ENCODE results near the gene KRTAP27-1.

KRTAP27-1 gene, protein sequence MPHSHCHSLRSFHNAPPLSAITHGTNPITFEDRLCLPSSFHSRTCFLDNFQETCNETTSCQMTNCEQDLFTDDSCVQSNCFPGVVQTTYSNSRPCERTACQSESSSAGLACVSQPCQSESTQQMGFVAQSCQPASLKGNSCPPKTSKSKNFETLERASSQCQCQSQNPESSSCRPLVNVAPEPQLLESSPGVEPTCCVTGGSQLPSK

DNA sequence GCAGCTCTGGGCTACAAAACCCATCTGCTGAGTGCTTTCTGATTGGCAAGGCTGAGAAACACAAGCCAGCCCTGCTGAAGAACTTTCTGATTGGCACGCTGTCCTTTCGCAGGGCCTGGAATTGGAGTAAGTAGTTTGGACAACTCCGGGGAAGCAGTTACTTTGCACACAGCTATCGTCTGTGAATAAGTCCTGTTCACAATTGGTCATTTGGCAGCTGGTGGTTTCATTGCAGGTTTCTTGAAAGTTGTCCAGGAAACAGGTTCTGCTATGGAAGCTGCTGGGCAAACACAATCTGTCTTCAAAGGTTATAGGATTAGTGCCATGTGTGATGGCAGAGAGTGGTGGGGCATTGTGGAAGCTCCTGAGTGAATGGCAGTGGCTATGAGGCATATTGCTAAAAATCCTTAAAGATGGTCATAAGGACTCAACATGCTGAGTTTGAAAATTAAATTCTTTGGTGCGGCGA is at the start of gene KRTAP27-1:
KRTAP27-1 (minus strand) TSS at position 419 of the 469 bp plus-strand sequence; CDS start at position 393, 26 bp downstream.
- no peak for FAIRE-seq

DNA sequence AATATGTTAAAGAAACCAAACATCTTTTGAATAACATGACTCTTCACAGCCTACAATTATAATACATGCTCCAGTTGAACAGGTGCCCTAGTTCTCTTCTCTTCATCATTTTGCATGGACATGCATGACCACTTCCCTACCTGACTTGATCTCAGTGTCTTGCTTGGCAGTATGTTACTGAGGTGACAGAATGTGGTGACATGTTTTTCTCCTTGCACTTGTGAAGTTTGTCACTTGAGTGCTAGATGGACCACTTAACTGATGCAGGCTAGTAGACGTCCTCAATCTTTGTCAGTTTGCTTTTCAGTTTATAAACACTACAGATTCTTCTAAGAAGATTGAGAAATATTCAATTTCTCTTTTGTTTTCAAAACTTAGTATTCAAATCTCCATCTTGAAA is 44.7 kb upstream of the KRTAP27-1 start:
- no peak for FAIRE-seq

DNA sequence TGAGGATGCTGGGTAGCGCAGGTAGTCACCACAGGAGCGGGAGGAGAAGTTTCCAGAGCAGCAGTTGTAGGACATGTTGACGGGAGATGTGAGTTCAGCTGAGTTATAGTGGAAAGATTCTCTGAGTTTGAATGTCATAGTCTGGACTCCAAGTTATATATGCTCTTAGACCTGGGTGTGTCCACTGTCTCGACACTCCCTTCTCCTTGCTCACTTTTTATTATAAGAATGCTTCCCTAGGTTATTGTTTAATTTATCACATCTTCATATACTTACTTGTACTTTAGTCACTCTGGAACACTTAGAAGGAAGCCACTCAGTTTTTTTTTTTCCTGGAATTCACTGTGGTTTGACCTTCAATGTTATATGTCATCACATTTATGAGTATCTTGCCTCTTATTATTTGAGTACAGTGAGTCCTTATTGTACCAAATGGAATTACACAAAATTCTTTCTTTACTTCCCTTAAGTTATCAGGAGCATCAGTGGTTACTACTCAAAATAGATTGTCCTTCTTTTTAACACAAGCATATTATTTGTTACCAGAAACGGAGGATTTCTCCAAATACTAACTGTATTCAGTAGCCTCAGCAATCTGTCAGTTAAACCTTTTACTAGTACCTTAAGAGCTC is 34.8 kb upstream of the KRTAP27-1 start, which contains the start of gene KRTAP13-2:
KRTAP13-2 (minus strand) TSS at position 133 of the 632 bp plus-strand sequence; CDS start at position 75, 58 bp downstream.
- FAIRE-seq: no peak

DNA sequence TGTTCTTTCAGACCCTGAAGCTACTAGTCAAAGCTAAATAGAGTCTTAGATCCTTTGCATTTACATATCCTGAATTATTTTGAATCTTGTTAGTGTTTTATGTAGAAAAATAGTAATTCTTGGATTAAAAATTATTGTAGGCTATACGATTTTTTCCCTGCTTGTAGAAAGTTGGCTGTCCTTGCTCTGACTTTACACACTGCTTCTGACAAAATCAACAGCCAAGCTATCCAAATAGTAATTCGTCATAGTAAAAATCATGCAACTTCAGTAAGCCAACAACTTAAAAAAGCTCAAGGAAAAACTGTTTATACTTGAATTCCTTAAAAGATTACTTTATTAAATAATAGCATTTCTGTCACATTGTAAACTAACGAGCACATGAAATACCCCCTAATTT is 18.4 kb upstream of the KRTAP27-1 start:
- no peak for FAIRE-seq

DNA sequence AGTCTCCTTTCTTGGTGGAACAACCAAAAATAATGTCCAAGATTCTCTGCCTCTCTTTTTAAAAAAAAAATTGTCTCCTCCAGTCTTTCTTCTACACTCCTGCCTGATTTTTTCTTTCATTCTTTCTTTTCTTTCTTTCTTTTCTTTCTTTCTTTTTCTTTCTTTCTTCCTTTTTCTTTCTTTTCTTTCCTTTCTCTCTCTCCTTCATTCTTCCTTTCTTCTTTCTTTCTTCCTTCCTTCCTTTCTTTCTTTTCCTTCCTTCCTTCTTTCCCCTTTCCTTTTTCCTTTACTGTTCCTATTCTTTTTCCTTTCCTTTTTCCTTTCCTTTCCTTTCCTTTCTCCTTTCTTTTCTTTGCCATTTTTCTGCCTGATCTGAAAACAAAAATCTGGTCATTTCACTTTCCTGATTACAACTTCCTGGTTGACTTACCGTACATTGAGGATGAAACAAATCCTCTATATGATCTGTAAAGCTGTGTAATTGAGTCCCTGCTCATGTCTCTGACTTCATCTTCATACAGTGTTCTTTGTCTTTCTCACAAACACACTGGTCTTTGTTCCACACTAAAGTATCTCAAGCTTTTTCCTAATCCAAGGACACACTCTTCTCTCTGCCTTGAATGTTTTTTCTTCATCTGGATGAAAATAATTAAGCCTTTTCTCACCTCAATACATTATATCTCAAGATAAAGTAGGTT is 17.0 kb upstream of the KRTAP27-1 start:
- FAIRE-seq: no peak

DNA sequence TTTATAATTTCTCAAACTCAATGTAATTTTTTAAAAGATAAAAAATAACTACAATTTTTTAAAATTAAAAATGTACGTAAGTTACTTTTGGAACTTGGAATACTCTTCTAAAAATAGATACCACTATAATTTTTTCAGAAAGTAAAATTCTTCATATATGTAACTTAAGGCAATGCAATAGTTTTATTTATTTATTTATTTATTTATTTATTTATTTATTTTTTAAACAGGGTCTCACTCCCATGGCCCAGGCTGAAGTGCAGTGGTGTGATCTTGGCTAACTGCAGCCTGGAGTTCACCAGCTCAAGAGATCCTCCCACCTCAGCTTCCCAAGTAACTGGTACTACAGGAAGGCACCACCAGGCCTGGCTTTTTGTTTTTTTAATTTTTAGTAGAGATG is 14.0 kb upstream of the KRTAP27-1 start:
- FAIRE-seq: no peak

DNA sequence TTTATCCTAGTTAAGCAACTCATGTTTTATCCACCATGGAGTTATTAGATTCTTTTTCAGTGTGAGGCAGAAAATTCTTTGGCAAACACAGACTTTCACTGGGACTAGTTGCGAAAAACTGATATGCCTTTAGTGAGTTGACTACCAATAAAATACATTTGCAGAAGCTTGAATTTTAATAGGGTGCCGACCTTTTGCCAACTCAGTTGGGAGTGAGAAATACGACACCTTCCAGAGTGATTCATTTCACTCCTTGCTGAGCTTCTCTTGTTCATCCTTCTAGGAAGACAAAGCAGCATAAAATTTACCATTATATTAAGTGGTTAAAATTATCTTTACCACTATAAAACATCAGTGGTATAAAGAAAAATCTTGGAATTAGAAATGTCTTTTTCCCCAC is 12.1 kb upstream of the KRTAP27-1 start:
- no peak for FAIRE-seq

DNA sequence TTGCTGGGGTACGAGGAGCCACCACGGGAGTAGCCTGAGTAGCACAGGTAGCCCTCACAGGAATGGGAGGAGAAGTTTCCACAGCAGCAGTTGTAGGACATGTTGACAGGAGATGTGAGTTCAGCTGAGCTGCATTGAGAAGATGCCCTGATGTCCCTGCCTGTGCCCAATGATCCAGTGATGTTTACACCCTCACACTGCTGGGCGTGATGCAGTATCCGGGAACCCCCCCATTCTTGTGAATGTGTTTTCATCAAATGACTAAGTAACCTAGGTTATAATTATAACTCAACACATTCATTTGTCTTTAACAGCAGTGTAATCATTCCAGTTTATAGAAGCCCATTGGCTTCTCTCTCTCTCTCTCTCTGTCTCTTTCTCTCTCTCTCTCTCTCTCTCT is 11.0 kb upstream of the KRTAP27-1 start, which contains the start of gene KRTAP23-1:
KRTAP23-1 (minus strand) TSS at position 101 of the 400 bp plus-strand sequence; CDS start at position 101, 0 bp downstream.
- FAIRE-seq: no peak

DNA sequence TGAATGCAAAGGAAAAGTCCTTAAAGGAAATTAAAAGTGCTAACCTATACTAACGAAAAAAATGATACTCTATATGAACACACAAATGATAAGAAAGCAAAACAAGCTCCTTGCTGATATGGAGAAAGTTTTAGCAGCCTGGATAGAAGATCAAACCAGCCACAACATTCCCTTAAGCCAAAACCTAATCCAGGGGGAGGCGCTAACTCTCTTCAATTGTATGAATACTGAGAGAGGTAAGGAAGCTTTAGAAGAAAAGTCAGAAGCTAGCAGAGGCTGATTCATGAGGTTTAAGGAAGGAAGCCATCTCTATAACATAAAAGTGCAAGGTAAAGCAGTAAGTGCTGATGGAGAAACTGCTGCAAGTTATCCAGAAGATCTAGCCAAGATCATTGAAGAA is 7.5 kb upstream of the KRTAP27-1 start:
- FAIRE-seq: no peak

DNA sequence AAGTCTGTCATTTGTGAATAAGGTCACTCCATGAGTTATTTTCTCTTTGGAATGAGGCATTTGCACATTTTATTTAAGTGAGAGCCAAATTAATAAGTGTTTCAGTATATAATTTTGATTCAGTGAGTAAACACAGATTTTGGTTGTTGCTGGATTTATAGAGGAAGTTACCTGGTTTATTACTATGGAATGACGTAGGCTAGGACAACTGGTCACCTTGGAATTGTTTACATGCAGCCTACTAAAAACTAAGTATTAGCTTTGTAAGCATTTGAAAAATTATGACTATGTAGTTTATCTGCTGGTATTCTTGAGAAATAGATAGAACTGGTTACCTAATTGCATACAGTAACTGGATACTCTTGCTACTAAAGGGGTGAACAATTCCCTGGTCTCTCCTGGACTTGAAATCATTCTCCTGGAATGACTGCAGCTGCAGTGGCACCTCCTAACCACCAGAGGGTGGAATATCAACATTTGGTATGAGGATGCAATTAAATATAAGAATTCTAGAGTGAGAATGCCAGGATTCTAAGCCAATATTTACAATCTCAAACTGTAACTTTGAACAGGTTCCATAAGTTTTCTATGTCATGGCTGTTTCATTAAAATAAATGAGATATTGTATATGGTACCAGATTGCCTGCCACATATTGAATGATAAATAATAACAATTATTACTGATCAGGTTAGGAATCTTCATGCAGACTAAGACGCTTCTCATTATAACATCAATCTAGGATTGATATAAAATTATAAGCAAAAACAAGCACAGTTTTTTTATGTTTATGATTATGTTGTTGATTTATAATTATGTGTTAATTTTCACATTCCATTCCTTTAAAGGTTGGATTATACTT is 3.5 kb upstream of the KRTAP27-1 start:
- FAIRE-seq: no peak

DNA sequence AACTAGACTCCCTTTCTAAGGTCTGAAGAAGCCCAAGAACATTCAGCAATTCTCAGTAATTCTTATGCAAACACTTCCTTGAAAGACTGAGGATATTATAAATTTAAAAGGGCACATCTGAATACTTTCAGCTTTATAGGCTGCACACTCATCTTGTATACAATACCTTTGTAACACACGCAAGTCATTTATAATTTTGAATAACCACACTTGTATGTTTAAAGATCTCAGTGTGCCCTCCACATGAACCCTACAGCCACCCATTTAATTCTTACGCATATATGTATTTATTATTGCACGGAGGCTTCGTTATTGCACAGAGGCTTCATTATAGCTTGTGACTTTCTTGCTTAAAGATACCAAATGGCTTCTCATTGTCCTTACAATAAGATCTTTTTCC is 1.2 kb upstream of the KRTAP27-1 start:
- no peak for FAIRE-seq

DNA sequence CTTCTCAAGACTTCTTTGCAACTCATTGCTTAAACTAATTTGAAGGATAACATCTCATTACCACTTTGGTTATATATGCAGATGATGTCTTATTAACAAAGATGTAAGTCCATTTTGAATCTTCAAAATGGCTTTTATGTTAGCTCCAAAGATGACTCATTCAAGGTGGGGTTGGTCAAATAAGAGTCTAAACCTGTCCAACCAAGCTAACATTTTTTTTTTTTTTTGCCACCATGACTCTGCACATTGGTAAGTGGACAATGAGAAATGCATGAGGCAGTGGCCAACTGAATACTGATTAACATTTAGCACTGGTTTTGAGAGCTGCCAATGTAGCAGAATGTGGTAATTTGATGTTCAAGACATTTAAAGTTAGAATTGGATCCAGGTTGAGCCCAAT is 278 bp upstream of the KRTAP27-1 start:
- FAIRE-seq: no peak

DNA sequence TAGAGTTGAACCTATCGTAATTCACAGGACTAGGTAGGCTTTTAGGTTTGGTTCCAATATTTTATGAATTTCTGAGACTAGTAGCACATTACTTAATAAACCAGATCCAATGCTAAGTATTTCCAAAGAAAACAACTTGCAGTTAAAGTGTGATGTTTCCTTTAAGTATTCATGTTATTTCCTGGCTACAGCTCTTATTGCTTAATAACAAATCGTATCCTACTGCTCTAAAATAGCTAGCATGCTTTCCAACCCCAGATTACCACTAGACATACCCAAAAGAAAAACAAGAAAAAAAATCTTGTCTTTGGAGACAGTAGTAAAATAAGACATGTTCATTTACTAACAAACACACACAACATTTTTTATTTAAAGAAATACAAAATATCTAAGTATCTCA is 898 bp downstream of the KRTAP27-1 start:
- FAIRE-seq: no peak

DNA sequence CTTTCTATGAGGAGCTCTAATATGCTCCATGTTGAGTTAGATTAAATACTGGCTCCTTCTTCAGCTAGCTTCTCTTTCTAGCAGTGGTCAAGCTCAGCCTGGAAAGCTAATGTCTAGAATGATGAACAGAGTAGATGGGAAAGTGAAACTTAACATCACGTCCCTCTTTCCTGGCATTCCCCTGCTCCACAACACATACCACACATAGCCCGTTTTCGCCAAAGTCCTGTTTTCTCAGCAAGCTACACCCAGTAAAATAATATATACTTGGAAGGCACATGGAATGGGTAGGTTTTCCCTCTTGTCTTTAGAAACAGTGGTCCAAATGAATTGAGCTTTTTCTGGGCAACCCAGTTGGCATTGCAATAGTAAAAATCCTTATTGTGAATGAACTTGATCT is 3.8 kb downstream of the KRTAP27-1 start:
- FAIRE-seq: no peak

DNA sequence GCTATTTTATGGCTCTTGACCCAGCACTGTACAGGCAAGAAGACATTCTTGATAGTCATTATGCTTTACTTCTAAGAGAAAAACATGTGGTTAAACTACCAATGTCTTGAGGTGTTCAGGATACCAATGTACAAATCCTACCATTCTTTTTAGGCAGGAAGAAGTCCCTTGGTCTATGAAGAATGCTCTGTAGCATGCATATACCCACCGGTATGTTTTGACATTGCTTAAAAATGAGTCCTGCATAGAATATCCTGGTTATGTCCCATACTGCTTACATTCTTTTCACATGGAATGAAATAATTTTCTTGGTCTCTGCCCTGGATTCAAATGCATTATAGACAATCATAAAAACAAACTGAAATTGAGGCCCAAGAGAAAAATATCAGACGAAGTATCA is 4.8 kb downstream of the KRTAP27-1 start:
- FAIRE-seq: no peak

DNA sequence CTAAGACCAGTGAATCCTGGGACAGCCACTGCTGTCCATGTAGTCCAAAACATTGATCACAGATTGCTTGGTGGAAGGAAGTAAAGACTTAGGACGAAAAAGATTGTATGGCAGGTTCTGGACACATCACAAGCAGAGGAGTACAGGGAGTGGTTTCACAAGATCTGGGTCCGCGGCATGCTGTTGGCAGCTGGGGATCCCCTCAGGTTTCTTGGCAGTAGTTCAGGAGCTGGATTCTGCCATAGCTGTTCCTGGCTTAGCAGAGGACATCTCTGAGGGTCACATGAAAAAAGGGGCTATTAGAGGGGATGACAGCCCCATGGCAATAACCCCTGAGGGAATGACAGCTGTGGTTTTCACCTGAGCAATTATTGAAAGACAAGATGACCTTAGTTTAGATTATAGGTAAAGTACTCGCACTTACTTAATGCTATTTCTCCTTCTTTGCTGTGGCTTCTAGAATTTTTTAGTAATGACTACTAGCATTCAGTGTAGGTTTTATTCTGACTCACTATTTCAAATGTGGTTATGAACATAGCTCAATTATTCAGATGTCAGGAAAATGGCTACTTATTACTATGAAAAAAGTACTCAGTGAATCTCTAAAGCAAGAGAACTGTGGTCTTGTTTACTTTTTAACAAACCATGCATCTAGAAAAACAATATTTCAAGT is 8.2 kb downstream of the KRTAP27-1 start:
- FAIRE-seq: no peak

DNA sequence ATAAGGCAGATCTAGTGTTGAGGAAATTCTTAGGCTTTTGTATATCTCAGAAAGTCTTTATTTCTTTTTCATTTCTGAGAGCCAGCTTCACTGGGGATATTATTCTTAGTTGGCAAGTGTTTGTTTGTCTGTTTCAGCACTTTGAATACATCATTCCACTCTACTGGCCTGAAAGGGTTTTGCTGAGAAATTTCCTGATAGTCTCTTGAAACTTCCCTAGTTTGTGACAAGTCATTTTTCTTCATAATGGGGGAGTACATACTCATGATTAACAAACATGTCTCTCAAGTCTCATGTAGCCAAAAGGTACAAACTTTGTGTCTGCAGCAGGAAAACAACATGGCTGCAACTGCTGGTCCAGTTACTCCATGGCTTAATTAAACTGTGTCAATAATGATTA is 11.1 kb downstream of the KRTAP27-1 start:
- FAIRE-seq: no peak

DNA sequence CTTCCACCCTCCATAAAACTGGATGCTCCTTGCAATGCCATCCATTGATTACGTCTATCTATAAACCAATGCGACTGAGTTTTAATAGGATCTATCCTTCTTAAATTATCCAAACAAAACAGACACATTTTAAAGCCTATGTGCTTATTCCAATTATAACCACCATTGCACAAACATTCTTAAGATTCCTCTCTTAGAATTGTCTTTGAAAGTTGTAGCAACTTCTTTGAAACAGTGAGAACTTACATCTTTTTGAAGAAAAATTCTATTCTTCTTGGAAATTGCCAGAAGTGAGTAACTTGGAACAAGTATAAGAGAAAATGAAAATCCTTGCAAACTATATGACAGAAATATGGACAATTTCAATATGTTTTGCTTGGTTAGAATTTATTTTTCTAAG is 17.3 kb downstream of the KRTAP27-1 start, which contains the start of gene KRTAP26-1:
KRTAP26-1 (minus strand) TSS at position 101 of the 400 bp plus-strand sequence. CDS start 280 bp downstream, outside the sequence.
- no peak for FAIRE-seq

DNA sequence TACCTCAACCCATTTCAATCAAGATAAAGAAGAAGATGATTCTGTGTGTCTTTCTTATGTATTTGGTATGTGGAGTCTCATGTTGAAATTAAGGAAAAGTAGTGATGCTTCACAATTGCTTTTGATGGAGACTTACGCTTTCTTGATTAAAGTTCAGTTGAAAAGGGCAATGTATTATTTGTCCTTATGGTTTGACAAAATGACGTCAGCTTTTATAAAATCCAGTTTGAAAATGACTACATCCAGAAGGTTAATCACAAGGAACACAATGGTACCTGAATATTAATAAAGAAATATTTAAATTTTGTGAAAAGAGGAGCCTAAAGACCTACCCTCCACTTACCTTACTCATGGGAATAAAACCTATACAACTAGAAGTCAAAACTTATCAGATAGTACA is 21.8 kb downstream of the KRTAP27-1 start:
- no peak for FAIRE-seq

DNA sequence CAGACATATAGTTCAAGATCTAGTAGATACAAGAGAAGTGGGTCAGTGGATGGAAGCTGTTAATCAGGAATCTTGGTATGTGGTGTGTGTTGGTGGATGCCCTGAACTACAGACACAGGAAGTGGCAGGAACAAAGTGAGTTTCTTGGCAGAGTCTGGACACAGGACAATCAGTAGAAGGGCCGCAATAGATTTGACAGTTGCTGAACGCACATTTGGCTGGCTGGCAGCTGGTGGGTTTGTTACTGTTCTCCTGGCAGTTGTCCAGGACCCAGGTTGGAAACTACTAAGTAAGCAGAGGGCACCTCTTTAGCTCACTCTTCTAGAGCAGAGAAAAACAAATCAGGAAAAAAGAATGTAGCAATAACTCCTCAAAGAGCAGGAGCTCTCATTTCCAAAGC is 30.6 kb downstream of the KRTAP27-1 start:
- FAIRE-seq: no peak

DNA sequence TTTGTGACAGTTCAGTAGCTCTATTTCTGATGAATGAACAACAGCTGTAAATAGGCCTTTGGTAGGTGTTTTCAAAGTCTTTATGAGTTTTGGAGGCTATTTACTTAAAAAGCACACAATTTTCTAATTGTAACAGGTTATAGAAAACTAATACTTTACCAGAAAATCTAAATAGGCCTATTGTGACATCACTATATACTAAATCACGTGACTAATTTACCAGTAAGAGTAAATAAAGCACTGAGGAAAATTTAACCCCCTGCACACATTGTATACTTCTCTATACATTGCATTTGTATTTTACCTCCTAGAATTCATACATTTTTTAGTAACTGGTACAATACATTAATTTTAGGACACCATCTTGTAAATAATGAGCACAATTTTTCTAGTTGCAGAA is 32.4 kb downstream of the KRTAP27-1 start:
- FAIRE-seq: no peak

DNA sequence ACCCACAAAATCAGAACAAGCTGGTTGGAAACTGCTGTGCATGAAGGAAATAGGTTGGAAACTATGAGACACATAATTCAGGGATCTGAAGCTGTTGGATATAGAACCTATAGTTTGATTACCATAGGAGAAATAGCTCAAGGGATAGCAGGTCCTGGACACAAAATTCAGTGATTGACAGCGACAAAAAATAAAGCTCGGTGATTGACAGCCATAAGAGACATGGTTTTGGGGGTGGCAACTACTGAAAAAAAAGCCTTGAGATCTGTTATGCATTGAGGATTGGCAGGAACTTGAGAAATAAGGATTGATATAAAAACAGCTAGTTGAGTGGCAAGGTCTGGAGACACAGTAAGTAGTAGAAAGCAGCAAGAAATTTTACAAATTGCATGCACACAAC is 48.3 kb downstream of the KRTAP27-1 start, which contains the start of gene KRTAP25-1:
KRTAP25-1 (minus strand) TSS at position 300 of the 400 bp plus-strand sequence; CDS start at position 276, 24 bp downstream.
- FAIRE-seq: no peak
